Left ventricle myocardium superior (tissue), 1 donor: ENCODE measurements around the gene SPAST. TPM values are rescaled to one million over a fixed set of nuclear protein-coding genes. Genes with fewer than 3 reads are reported as not detected.
"Not testable (repeated sequence)": the region's sequence is repeated elsewhere in the genome, so short reads cannot be mapped to it uniquely, and the experiment has no call there.

Source experiments
- ATAC-seq: fragments of 200-7000 bp; cut with Tn5 transposase; one replicate; pipeline ENCODE4 v1.9.1; 2020; ENCODE audit warnings: mild to moderate bottlenecking, moderate library complexity
- DNase-seq: peaks from one replicate; pipeline ENCODE4 v3.0.0-alpha.2; 2020
- intact Hi-C: fragments of 100-400 bp; cut with micrococcal nuclease; formaldehyde crosslinking; loops from one replicate; pipeline ENCODE4 v1.11.0; 2022
- total RNA-seq: library from RNA; stranded (reverse); fragmentation: NEBNext Ultra II Directional; extraction: Animal tissue kit (Norgen Biotek cat#: 25700); gene quantifications from one replicate; pipeline ENCODE4 v1.2.1, GENCODE V29; 2021
- donor health status: DM: no; HTN: yes; CAD: no; lungs with severe emphysema.

The SPAST gene
- total RNA-seq, 1 donor from 2014 or later, result 10.4 TPM

DNA sequence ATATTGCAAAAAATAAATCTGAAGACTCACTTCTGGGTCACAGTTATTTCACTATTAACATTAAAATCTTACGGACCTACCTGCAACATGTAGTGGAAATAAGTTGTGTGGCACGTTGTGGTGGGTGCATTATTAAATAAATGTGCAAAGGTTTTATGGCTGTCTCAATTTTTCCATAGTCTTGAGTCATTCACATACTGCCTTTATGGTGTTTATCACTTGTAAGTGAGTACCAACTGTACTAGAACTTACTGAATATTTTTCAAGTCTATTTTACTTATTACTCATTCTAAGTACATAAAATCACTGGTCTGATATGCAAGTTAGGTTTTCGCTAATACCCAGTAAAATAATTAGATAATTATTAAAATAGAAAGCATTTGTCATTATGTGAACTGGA, 54.7 kb downstream of the SPAST start:
- ATAC-seq, result no peak
- no peak for DNase-seq
- intact Hi-C loops, result no loop called here

DNA sequence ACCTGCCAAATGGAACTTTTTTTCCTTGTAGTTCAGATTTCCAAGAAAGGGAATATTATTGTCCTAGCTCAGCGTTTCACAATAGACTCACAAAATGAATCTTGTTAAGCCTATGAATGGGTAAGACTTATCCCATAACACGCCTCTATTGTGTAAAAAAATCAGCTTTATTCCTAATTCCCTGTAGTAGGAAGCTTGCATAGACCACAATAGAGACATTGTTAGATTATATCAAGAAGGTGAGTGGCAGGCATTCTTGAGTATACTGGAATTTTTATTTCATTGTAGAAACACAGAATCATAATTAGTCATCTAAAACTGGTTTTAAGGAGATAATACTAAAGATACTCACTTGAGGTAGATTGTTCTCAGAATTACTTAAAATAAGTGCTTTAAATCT, 55.8 kb downstream of the SPAST start:
- DNase-seq (no peak), ATAC-seq (no peak)
- intact Hi-C loops, result no loop called here

DNA sequence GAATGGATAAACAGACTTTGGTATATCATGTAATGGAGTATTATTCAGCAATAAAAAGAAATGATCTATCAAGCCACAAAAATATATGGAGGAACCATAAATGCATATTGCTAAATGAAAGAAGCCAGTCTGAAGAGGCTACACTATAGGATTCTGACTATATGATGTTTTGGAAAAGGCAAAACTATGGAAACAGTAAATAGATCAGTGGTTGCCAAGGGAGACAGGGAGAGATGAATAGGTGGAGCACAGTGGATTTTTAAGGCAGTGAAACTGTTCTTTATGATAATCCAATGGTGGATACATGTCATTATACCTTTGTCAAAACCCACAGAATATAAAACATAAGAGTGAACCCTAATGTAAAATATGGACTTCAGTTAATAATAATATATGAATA, 61.3 kb downstream of the SPAST start:
- no peak for DNase-seq
- intact Hi-C loops, result no loop called here
- ATAC-seq, result no peak

DNA sequence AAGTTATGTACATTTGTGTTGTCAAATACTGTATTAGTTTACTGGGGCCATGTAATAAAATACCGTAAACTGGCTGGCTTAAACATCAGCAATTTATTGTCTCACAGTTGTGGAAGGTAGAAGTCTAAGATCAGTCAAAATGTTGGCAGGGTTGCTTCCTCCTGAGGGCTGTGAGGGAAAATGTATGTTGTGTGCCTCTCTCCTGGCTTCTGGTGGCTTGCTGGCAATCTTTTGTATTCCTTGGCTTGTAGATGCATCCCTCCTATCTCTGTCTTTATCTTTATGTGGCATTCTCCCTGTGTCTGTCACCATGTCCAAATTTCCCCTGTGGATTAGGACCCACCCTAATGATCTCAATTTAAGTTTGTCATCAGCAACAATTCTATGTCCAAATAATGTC, 65.3 kb downstream of the SPAST start:
- ATAC-seq (no peak), DNase-seq (no peak)
- intact Hi-C loops, result no loop called here

DNA sequence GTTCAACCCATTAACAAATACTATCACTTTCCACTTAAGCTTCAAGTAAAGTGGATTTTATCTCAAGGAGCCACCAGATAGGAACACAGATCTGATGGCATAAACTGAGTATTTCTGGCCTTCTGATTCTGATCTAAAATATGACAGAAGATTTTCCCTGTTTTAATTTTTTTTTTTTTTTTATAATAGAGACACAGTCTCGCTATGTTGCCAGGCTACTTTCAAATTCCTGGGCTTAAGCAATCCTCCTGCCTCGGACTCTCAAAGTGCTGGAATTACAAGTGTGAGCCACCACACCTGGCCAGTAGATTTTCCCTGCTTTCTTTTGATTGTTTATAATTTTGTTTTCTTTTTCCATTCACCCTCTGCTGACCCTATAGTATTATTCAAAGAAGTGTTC, 65.7 kb downstream of the SPAST start:
- no peak for DNase-seq
- no peak for ATAC-seq
- intact Hi-C loops, result no loop called here

DNA sequence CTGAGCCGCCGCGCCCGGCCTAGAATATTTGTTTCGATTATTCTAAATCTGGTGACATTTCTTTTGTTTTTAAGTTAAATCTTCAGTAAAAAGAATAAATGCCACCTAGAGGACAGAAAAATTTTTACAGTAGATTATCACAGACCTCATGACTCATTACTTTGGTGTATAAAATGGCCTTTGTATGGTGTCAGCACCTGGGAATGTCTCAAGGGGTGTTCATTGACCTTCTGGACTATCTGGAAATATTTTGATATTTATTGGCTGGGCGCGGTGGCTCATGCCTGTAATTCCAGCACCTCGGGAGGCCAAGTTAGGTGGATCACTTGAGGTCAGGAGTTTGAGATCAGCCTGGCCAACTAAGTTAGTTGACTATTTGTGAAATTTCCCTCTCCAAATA, 72.1 kb downstream of the SPAST start:
- ATAC-seq (peak; percentile 14), DNase-seq (no peak)
- intact Hi-C loops, result no loop called here

DNA sequence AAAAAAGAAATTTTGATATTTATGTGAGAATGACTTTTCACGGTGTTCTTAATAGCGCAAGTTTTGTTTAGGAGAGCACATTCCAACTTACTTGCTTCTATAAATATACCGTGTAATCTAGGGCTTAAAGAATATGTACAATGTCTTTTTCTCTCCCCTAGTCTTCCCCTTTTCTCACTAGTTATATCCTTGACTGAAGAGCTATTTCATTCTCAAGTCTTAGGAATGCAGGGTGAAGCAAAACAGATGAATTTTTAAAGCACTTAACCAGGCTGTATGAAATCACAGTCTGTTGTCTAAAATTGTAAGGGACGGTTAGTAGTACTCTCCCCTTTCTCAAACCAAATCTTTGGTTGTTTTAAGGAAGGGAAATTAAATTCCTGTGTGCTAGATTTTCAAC, 72.7 kb downstream of the SPAST start:
- ATAC-seq (no peak), DNase-seq (no peak)
- intact Hi-C loops, result no loop called here

DNA sequence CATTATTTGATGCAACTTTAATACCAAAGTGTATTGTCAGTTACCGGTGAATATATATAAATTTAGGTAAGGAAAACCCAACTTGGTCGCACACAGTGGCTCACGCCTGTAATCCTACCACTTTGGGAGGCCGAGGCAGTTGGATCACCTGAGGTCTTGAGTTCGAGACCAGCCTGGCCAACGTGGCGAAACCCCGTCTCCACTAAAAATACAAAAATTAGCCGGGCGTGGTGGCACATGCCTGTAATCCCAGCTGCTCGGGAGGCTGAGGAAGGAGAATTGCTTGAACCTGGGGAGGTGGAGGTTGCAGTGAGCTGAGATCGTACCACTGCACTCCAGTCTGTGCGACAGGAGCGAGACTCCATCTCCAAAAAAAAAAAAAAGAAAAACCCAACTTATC, 88.2 kb downstream of the SPAST start:
- ATAC-seq, intact Hi-C loops, DNase-seq: not testable (repeated sequence)

DNA sequence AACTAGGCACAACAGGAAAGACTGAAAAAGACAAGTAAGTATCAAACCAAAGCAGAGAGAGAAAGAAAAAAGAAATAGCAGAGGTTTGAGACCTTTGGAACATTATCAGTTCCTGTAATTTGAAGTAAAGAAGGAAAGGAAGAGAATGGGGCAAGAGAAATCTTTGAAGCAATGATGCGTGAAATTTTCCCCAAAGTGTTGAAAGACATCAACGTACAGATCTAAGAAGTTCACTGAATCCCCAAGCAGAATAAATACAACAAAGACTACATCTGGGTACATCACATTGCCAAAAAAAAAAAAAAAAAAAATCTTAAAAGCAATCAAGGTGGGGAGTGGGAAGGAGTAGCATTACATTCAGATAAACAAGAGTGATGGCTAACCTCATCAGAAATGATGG, 96.3 kb downstream of the SPAST start:
- DNase-seq (no peak), ATAC-seq (no peak)
- intact Hi-C loops, result no loop called here

DNA sequence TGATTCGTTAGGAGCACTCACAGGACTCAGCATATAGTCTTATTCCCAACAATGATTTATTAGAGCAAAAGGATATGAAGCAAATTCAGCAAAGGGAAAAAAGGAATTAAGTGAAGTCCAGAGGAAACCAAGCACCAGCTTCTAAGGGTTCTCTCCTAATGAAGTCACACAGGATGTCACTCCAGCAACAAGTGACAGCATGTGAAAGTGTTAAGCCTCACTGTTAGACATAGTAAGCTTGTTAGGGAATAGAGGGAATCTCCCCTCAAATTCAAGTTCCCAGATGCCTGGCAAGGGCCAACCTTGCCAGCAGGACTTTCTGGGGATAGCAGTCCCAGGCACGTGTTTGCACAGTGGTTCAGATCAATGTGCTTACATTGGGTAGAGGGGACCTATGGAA, 97.9 kb downstream of the SPAST start:
- DNase-seq (no peak), ATAC-seq (no peak)
- intact Hi-C loops, result no loop called here

DNA sequence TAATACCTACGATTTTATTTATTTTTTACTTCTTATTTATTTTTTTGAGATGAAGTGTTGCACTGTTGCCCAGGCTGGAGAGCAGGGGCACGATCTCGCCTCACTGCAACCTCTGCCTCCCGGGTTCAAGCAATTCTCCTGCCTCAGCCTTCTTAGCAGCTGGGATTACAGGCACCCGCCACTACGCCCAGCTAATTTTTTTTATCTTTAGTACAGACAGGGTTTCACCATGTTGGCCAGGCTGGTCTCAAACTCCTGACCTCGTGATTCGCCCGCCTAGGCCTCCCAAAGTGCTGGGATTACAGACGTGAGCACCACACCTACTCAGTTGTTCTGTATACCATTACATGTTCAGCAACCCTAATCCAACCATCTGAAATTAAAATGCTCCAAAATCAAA, 100.9 kb downstream of the SPAST start:
- ATAC-seq, intact Hi-C loops, DNase-seq: not testable (repeated sequence)

DNA sequence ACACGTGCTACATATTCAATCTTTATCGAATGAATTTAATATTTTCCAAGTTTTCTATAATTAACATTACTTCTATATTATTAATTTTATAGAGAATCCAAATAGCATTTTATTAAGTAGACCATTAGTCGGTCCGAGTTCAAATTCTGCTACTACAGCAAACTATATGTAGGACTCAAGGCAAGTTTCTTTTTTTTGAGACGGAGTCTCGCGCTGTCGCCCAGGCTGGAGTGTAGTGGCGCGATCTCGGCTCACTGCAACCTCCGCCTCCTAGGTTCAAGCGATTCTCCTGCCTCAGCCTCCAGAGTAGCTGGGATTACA, 101.6 kb downstream of the SPAST start:
- intact Hi-C loops, DNase-seq: not testable (repeated sequence)
- ATAC-seq, result peak; percentile 10

DNA sequence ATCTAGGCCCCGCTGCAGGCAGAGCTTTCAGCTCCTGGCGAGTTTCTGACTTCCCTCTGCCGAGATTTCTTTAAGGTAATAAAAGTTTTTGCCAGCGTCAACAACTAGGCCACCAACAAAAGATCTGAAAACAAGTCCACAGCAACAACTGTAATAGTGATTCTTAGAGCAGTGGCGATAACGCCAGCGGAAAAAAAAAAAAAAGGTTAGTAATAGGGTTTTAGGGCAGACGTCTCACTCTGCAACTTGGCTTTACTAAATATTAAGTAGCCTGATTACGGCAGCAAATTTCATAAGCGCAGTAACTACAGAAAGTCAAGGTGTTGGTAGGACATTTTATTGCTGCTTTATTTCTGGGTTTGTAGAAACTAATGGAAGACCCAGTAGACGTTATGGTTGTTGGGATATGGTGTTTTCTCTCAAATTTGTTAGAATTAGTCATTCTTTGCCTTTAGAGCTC, 102.8 kb downstream of the SPAST start:
- intact Hi-C loops, result no loop called here
- DNase-seq, result no peak
- ATAC-seq, result no peak

DNA sequence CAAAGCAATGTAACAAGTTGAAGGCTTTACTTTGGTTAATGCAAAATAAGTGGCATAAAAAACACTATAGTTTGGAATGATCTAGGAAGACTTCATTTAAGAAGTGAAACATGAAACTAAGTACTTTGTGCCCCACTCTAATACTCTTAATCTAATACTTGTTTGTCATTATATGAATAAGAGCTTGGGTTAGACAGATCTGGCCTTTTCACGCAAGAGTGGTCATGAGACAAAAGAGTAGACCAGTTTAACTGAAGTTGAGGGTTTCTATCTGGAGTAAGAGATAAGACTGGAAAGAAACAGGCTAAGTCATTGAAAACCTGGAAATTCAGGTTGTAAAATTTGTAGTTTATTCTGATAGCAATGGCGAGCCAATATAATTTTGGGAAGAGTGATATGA, 105.2 kb downstream of the SPAST start:
- intact Hi-C loops, result no loop called here
- no peak for ATAC-seq

DNA sequence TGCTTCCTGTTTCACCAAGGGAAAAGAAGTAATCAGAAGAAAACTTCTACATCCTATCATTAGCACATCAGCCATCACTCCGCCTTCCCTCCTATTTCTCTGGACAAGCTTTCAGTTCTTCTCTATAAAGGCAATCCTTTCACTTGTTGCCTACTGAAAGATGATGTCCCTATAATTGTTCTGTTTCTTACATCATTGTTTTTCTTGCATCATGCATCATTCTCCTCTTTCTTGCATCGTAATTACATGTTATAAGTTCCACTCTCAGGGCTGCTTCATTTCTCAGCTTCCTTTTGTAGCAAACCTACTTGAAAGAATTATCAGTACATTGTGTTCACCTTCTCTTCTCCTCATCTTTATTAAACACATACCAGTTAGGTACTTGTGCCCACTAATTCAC, 109.5 kb downstream of the SPAST start:
- no peak for DNase-seq
- ATAC-seq, result no peak
- intact Hi-C loops, result no loop called here

More for the DNA sequence above, 105.2 kb downstream of the SPAST start:
- no peak for DNase-seq

DNA sequence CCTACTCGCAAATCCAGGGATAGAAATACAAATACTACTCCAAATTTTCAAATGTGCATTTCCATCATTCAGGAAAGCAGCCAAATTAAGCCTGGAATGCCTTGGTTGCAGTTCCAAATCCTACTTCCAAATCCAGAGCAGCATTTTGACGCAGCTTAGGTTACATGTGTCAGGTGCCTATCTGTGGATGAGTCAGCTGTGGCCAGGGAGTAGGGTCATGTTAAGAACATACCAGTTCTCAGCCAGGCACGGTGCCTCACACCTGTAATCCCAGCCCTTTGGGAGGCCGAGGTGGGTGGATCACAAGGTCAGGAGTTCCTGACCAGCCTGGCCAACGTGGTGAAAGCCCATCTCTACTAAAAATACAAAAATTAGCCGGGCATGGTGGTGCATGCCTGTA, 119.3 kb downstream of the SPAST start:
- ATAC-seq (no peak), DNase-seq (no peak)

DNA sequence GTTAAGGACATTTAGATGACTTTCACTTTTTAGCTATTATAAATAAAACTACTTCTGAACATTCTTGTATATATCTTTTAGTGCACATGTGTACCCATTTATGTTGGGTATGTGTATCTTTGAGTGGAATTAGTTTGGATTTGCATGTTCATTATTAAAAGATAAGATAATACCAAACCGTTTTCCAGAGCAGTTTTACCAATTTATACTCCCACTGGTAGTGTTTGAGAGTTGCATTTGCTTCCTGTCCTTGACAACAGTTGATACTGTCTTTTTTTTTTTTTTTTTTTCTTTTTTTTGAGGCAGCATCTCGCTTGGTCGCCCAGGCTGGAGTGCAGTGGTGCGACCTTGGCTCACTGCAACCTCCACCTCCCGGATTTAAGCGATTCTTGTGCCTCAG, 125.7 kb downstream of the SPAST start:
- intact Hi-C loops, result no loop called here
- ATAC-seq (no peak), DNase-seq (no peak)

More for the DNA sequence above, 119.3 kb downstream of the SPAST start:
- intact Hi-C loops, result no loop called here

DNA sequence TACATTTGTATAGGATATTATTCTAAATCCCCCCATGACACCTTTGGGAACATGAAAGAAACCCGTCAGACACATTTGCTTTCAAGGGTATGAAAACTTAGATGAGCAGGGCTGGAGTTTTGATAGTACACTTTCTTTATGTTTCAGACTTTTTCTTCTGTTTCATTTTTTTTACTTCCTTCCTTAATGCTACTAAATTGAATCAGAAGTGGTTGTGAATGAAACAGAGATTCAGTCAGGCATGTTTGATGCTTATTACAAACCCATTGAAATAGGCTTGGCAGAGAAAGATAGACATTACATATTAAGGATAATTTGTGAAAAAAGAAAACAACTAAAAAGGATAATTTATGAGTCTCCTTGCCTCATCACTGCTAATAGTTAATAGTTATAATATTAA, 129.1 kb downstream of the SPAST start:
- ATAC-seq (no peak), DNase-seq (no peak)
- intact Hi-C loops, result no loop called here

DNA sequence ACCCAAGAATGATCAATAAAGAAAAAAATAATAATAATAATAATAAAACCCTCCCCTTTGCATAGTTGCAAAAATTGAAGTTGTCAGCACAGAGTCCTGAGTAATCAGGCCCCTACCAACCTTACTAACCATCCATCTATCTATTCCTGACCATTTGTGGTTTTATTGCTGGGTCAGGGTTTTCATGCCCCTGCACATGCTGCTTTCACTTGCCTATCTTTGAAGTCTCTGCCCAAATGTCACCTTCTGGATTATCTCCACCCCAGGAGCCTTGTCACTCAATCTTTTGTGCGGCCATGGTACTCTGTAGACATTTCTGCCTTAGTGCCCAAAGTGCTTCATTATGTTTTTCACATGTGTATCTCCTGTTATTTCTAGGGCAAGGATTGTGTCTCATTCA, 137.5 kb downstream of the SPAST start:
- intact Hi-C loops, result no loop called here
- ATAC-seq (no peak), DNase-seq (no peak)

DNA sequence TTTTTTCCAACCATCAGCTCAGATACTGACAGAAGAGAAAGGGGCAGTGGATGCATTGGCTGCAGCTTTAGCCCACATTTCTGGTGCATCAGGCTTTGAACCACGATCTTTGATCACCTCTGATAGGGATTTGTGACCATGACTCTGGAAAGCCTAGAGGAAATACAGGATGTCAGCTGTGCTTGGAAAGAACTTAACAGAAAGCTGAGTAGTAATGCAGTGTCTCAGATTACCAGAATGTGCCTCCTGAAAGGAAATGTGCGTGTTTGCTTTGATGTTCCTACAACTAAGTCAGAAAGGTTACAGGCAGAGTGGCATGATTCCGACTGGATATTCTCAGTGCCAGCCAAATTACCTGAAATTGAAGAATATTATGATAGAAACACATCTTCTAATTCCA, 140.1 kb downstream of the SPAST start:
- ATAC-seq, intact Hi-C loops, DNase-seq: not testable (repeated sequence)
